ENCODE measurements around the gene SLC5A11. TPM values are rescaled to one million over a fixed set of nuclear protein-coding genes. Genes with fewer than 3 reads are reported as not detected.

Gene SLC5A11
- polyA plus RNA-seq, 4 donors, result 4.5 to 32.4 (median 19.6) TPM

DNA sequence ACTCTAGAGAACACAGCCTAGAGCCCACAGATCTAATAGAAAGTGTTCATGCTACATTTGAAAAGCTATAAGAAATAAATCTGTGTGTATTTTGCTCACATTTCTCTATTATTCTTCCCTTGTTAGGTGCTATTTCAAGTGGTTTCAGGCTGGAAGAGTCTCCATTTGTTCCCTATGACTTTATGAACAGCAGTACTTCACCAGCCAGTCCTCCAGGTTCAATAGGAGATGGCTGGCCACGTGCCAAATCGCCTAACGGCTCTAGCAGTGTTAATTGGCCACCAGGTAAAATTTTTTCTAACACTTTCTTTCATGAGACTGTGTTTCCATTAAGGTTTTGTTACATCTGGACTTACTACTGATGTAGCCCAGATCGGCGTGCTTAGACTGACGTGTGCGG, 30.7 kb upstream of the SLC5A11 start:
- Histone ChIP-seq H3K36me3 (ENCODE audit: control insufficient read depth in 3 of 3, insufficient read depth in 2 of 3, low read depth in 1 of 3, low read length in 3 of 3) (peaks cover 21 to 44% (median 41%) of the 10 kb centered on the region in 3 donors), H3K9me3 (ENCODE audit: control insufficient read depth in 2 of 2, insufficient read depth in 1 of 2, low read depth in 1 of 2, low read length in 1 of 2) (no peaks in the 10 kb centered on the region), H3K27me3 (ENCODE audit: control insufficient read depth in 3 of 3, insufficient read depth in 3 of 3, low read length in 3 of 3) (no peaks in the 10 kb centered on the region), H3K4me1 (ENCODE audit: control insufficient read depth in 3 of 3, insufficient read depth in 2 of 3, low read depth in 1 of 3, low read length in 2 of 3) (no peaks in the 10 kb centered on the region), H3K27ac (ENCODE audit: low read depth in 1 of 3, low read length in 2 of 3) (no peak overlapping the region), H3K4me3 (ENCODE audit: low read depth in 1 of 3, low read length in 3 of 3) (no peak overlapping the region)
- no peak for FAIRE-seq
- WGBS, 3 donors, result 89 to 91% (median 91%) methylated on average over 7 of the region's 7 CpGs
- no peak for DNase-seq

DNA sequence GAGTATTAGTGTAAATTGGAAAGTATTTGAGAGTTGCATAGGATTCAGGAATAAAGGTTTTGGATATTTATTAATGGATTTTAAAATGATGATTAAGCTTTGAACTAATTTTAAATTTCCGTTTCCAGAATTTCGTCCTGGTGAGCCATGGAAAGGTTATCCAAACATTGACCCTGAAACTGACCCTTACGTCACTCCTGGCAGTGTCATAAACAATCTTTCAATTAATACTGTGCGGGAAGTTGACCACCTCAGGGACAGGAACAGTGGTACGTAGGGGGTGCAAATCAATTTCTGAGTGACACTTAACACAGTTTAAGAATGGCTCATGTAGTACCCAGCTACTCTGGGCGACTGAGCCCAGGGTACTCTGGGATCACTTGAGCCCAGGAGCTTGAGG, 29.1 kb upstream of the SLC5A11 start:
- no peak for FAIRE-seq

DNA sequence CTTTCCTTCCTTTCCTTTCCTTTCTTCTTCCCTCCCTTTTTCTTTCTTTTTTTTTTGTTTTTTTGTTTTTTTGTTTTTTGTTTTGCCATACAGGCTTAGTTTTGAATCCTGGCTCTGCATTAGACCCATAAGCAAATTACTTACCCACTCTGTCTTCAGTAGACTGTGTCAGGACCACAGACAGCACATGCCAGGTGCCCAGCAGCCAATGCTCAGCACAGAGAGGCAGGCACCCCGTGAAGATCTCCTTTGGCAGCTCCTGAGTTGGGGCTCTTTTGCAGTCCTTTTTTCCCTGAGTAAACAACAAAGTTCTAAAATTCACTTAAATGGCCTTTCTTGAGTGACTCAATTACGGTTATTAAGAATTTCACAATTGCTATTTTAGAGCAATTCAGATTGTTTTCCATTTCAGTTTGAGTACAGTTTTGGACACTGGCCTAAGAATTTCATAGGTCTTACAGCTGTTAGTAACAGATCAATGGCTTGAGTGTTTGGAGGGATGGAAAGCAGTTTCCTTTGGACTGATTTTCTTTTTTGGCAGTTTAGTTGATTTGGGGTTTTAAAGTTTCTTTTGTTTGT, 26.2 kb upstream of the SLC5A11 start:
- WGBS, 3 donors, result 64 to 85% (median 77%) methylated on average over 2 of the region's 2 CpGs
- Histone ChIP-seq H3K27me3 (ENCODE audit: control insufficient read depth in 3 of 3, insufficient read depth in 3 of 3, low read length in 3 of 3) (no peaks in the 10 kb centered on the region), H3K4me1 (ENCODE audit: control insufficient read depth in 3 of 3, insufficient read depth in 2 of 3, low read depth in 1 of 3, low read length in 2 of 3) (no peaks in the 10 kb centered on the region), H3K27ac (ENCODE audit: low read depth in 1 of 3, low read length in 2 of 3) (no peak overlapping the region), H3K36me3 (ENCODE audit: control insufficient read depth in 3 of 3, insufficient read depth in 2 of 3, low read depth in 1 of 3, low read length in 3 of 3) (peaks cover 22 to 72% (median 47%) of the 10 kb centered on the region in 3 donors), H3K4me3 (ENCODE audit: low read depth in 1 of 3, low read length in 3 of 3) (no peak overlapping the region), H3K9me3 (ENCODE audit: control insufficient read depth in 2 of 2, insufficient read depth in 1 of 2, low read depth in 1 of 2, low read length in 1 of 2) (no peaks in the 10 kb centered on the region)
- DNase-seq, result no peak
- no peak for FAIRE-seq

More for the DNA sequence above, 29.1 kb upstream of the SLC5A11 start:
- Histone ChIP-seq H3K36me3 (ENCODE audit: control insufficient read depth in 3 of 3, insufficient read depth in 2 of 3, low read depth in 1 of 3, low read length in 3 of 3) (peaks cover 24 to 54% (median 44%) of the 10 kb centered on the region in 3 donors), H3K4me1 (ENCODE audit: control insufficient read depth in 3 of 3, insufficient read depth in 2 of 3, low read depth in 1 of 3, low read length in 2 of 3) (no peaks in the 10 kb centered on the region), H3K9me3 (ENCODE audit: control insufficient read depth in 2 of 2, insufficient read depth in 1 of 2, low read depth in 1 of 2, low read length in 1 of 2) (no peaks in the 10 kb centered on the region), H3K4me3 (ENCODE audit: low read depth in 1 of 3, low read length in 3 of 3) (no peak overlapping the region), H3K27me3 (ENCODE audit: control insufficient read depth in 3 of 3, insufficient read depth in 3 of 3, low read length in 3 of 3) (no peaks in the 10 kb centered on the region), H3K27ac (ENCODE audit: low read depth in 1 of 3, low read length in 2 of 3) (no peak overlapping the region)
- WGBS, 3 donors, result 81 to 94% (median 85%) methylated on average over 6 of the region's 6 CpGs
- DNase-seq, result no peak

DNA sequence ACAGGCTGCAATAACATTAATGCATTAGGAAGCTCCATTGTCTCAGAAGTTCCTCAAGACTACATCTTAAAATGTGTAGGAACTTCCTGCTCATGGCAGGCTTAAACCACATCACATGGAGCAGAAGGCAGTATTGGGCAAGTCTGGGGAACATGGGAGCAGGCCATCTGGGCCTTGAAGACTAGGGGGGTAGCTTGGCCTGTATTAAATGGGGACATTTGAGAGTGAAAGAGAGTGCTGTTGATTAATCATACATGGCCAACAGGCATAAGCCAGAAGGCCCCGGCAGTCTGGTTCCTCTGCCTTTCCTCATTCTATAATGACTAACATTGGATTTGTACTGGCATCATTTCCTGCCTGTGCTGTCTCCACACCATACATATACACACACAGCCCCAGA, 25.2 kb upstream of the SLC5A11 start:
- H3K27ac ChIP-seq (ENCODE audit: low read depth in 1 of 3, low read length in 2 of 3), result no peak overlapping the region
- no peaks in the 10 kb centered on the region for H3K9me3 ChIP-seq (ENCODE audit: control insufficient read depth in 2 of 2, insufficient read depth in 1 of 2, low read depth in 1 of 2, low read length in 1 of 2)
- H3K36me3 ChIP-seq (ENCODE audit: control insufficient read depth in 3 of 3, insufficient read depth in 2 of 3, low read depth in 1 of 3, low read length in 3 of 3), result peaks cover 22 to 66% (median 47%) of the 10 kb centered on the region in 3 donors
- H3K4me3 ChIP-seq (ENCODE audit: low read depth in 1 of 3, low read length in 3 of 3), result no peak overlapping the region
- WGBS, 3 donors, result 71 to 87% (median 79%) methylated on average over 1 of the region's 1 CpG
- no peak for FAIRE-seq
- DNase-seq, result no peak
- no peaks in the 10 kb centered on the region for H3K27me3 ChIP-seq (ENCODE audit: control insufficient read depth in 3 of 3, insufficient read depth in 3 of 3, low read length in 3 of 3)
- no peaks in the 10 kb centered on the region for H3K4me1 ChIP-seq (ENCODE audit: control insufficient read depth in 3 of 3, insufficient read depth in 2 of 3, low read depth in 1 of 3, low read length in 2 of 3)

DNA sequence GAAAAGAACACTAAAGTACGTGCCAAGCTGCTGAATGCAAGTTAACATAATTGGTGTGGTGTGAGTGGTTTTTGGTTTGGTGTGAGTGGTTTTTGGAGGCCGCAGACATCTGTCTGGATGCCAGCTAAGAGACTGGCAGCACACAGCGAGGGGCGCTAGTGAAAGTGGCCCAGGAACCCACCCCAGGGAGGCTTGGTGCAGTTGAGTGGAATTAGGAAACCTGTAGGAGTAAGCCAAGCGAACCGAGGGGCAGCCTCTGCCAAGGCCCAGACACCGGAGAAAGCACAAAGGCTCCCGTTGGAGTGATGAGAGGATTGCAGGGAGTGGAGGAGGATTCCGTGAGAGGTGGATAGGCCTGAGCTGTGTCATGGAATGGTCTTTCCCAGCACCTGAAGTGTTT, 24.6 kb upstream of the SLC5A11 start:
- H3K27me3 ChIP-seq (ENCODE audit: control insufficient read depth in 3 of 3, insufficient read depth in 3 of 3, low read length in 3 of 3), result no peaks in the 10 kb centered on the region
- no peak overlapping the region for H3K4me3 ChIP-seq (ENCODE audit: low read depth in 1 of 3, low read length in 3 of 3)
- DNase-seq (no peak), FAIRE-seq (no peak)
- no peaks in the 10 kb centered on the region for H3K9me3 ChIP-seq (ENCODE audit: control insufficient read depth in 2 of 2, insufficient read depth in 1 of 2, low read depth in 1 of 2, low read length in 1 of 2)
- no peaks in the 10 kb centered on the region for H3K4me1 ChIP-seq (ENCODE audit: control insufficient read depth in 3 of 3, insufficient read depth in 2 of 3, low read depth in 1 of 3, low read length in 2 of 3)
- WGBS, 3 donors, result 83 to 91% (median 85%) methylated on average over 9 of the region's 9 CpGs
- no peak overlapping the region for H3K27ac ChIP-seq (ENCODE audit: low read depth in 1 of 3, low read length in 2 of 3)
- H3K36me3 ChIP-seq (ENCODE audit: control insufficient read depth in 3 of 3, insufficient read depth in 2 of 3, low read depth in 1 of 3, low read length in 3 of 3), result peaks cover 20 to 65% (median 44%) of the 10 kb centered on the region in 3 donors

DNA sequence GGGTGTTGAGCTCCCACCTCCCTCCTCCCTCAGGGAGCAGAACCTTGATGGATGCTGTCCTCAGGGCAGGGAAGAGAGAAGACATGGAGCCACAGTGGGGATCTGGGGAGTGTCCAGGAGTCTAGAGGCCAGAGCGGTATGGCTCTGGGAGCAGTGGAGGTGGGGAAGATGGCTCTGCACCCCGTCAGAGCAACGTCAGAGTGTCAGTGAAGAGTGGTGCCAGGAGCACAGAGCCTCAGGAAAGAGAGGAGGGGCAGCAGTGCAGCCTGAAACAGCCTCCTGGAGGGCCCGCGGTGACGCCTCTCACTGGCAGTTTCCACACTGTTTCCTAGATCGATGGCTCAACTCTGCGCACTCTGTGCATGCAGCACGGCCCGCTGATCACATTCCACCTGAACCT, 23.2 kb upstream of the SLC5A11 start:
- Histone ChIP-seq H3K4me1 (ENCODE audit: control insufficient read depth in 3 of 3, insufficient read depth in 2 of 3, low read depth in 1 of 3, low read length in 2 of 3) (no peaks in the 10 kb centered on the region), H3K27me3 (ENCODE audit: control insufficient read depth in 3 of 3, insufficient read depth in 3 of 3, low read length in 3 of 3) (no peaks in the 10 kb centered on the region), H3K9me3 (ENCODE audit: control insufficient read depth in 2 of 2, insufficient read depth in 1 of 2, low read depth in 1 of 2, low read length in 1 of 2) (no peaks in the 10 kb centered on the region), H3K27ac (ENCODE audit: low read depth in 1 of 3, low read length in 2 of 3) (no peak overlapping the region), H3K4me3 (ENCODE audit: low read depth in 1 of 3, low read length in 3 of 3) (no peak overlapping the region), H3K36me3 (ENCODE audit: control insufficient read depth in 3 of 3, insufficient read depth in 2 of 3, low read depth in 1 of 3, low read length in 3 of 3) (peaks cover 17 to 73% (median 41%) of the 10 kb centered on the region in 3 donors)
- DNase-seq, result no peak
- no peak for FAIRE-seq
- WGBS, 3 donors, result 91 to 95% (median 95%) methylated on average over 10 of the region's 10 CpGs

DNA sequence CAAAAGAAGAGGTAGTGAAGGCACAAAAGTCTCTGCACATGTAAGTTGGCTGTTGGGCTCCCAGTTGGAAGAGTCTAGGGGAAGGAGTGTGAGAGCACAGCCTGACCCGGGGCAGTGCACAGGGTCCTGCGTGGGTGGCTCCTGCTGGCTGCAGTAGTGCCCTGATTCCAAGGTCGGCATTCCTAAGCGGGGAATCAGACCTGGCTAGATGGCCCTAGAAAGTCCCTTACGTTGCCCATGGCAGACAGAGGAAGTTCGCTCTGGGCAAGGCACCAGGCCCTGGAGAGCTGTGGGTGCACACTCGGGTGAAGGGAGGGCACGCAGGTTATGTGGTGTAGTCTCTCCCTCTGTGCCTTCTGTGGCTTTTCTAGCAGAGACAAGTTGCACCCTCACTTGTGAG, 22.8 kb upstream of the SLC5A11 start:
- Histone ChIP-seq H3K36me3 (ENCODE audit: control insufficient read depth in 3 of 3, insufficient read depth in 2 of 3, low read depth in 1 of 3, low read length in 3 of 3) (peaks cover 15 to 72% (median 37%) of the 10 kb centered on the region in 3 donors), H3K9me3 (ENCODE audit: control insufficient read depth in 2 of 2, insufficient read depth in 1 of 2, low read depth in 1 of 2, low read length in 1 of 2) (no peaks in the 10 kb centered on the region), H3K27me3 (ENCODE audit: control insufficient read depth in 3 of 3, insufficient read depth in 3 of 3, low read length in 3 of 3) (no peaks in the 10 kb centered on the region), H3K27ac (ENCODE audit: low read depth in 1 of 3, low read length in 2 of 3) (no peak overlapping the region), H3K4me3 (ENCODE audit: low read depth in 1 of 3, low read length in 3 of 3) (no peak overlapping the region), H3K4me1 (ENCODE audit: control insufficient read depth in 3 of 3, insufficient read depth in 2 of 3, low read depth in 1 of 3, low read length in 2 of 3) (no peaks in the 10 kb centered on the region)
- 89 to 94% (median 93%) methylated on average over 8 of the region's 8 CpGs for WGBS, 3 donors
- no peak for FAIRE-seq
- no peak for DNase-seq

DNA sequence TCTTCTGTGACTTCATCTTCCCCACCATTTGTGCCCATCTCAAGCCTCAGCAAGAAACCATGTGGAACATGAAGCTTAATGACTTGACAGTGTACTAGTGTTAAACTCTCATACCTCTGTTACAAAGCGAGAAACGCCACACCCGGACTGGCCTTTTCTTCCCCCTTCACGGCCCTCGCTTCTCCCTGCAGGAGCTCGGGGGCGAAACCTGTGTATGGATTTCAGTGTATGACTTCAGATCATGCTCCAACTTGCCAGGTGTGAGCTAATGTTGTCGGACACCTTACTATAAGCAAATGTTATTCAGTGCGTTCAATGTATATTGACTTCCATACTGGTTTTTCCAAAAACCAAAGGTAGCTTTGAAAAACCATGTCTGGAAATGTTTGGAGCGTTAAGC, 20.1 kb upstream of the SLC5A11 start:
- FAIRE-seq (no peak), DNase-seq (no peak)
- H3K4me3 ChIP-seq (ENCODE audit: low read depth in 1 of 3, low read length in 3 of 3), result no peak overlapping the region
- WGBS, 3 donors, result 86 to 93% (median 87%) methylated on average over 10 of the region's 10 CpGs
- H3K4me1 ChIP-seq (ENCODE audit: control insufficient read depth in 3 of 3, insufficient read depth in 2 of 3, low read depth in 1 of 3, low read length in 2 of 3), result no peaks in the 10 kb centered on the region
- no peaks in the 10 kb centered on the region for H3K9me3 ChIP-seq (ENCODE audit: control insufficient read depth in 2 of 2, insufficient read depth in 1 of 2, low read depth in 1 of 2, low read length in 1 of 2)
- H3K27ac ChIP-seq (ENCODE audit: low read depth in 1 of 3, low read length in 2 of 3), result no peak overlapping the region
- H3K27me3 ChIP-seq (ENCODE audit: control insufficient read depth in 3 of 3, insufficient read depth in 3 of 3, low read length in 3 of 3), result no peaks in the 10 kb centered on the region
- peaks cover 7 to 64% (median 16%) of the 10 kb centered on the region in 3 donors for H3K36me3 ChIP-seq (ENCODE audit: control insufficient read depth in 3 of 3, insufficient read depth in 2 of 3, low read depth in 1 of 3, low read length in 3 of 3)

DNA sequence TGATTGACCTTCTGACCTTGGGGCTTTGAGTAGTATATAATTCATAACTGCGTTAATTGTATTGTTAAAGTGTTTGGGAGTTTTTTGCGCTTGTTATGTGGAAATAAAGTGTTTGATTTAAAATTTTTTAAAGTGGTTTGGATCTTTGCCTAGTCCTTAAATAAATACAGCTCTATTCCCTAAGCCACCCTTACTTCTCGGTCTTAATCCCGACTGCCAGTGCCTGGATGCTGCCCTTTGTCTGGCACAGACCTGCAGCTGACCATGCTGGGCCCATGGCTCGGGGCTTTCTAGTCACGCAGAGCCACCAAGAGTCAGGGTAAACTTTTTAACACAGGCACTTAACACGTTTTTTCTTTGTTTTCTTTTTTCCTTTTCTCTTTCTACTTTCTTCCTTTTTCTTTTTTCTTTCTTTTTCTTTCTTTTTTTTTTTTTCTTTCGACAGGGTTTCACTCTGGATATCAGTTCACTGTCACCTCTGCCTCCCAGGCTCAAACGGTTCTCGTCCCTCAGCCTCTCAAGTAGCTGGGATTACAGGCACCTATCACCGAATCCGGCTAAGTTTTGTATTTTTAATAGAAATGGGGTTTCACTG, 19.6 kb upstream of the SLC5A11 start:
- DNase-seq (no peak), FAIRE-seq (no peak)
- 85 to 89% (median 88%) methylated on average over 12 of the region's 12 CpGs for WGBS, 3 donors
- Histone ChIP-seq H3K36me3 (ENCODE audit: control insufficient read depth in 3 of 3, insufficient read depth in 2 of 3, low read depth in 1 of 3, low read length in 3 of 3) (peaks cover 5 to 61% (median 16%) of the 10 kb centered on the region in 3 donors), H3K9me3 (ENCODE audit: control insufficient read depth in 2 of 2, insufficient read depth in 1 of 2, low read depth in 1 of 2, low read length in 1 of 2) (no peaks in the 10 kb centered on the region), H3K4me1 (ENCODE audit: control insufficient read depth in 3 of 3, insufficient read depth in 2 of 3, low read depth in 1 of 3, low read length in 2 of 3) (no peaks in the 10 kb centered on the region), H3K27ac (ENCODE audit: low read depth in 1 of 3, low read length in 2 of 3) (no peak overlapping the region), H3K27me3 (ENCODE audit: control insufficient read depth in 3 of 3, insufficient read depth in 3 of 3, low read length in 3 of 3) (no peaks in the 10 kb centered on the region), H3K4me3 (ENCODE audit: low read depth in 1 of 3, low read length in 3 of 3) (no peak overlapping the region)

Data from small intestine (tissue), 7 donors.